H9 (cell line): ENCODE measurements around the gene PLXNC1. TPM values are rescaled to one million over a fixed set of nuclear protein-coding genes. Genes with fewer than 3 reads are reported as not detected.
A peak's percentile ranks its signal among the peaks of the same experiment; 100 is the strongest.

Experiments used
- DNase-seq: peaks from one replicate; pipeline ENCODE4 v3.0.0-alpha.2; 2017
- H2AFZ ChIP-seq: one replicate; pipeline ENCODE4 v1.6.1; 2013; ENCODE audit warnings: mild to moderate bottlenecking, low read length, control low read depth, moderate library complexity
- H2AK5ac ChIP-seq: 2 replicates; pipeline ENCODE4 v1.6.1; 2013; ENCODE audit warnings: low read length, control low read depth, mixed read lengths; ENCODE audit not compliant: insufficient read length
- H2BK120ac ChIP-seq: one replicate; pipeline ENCODE4 v1.6.1; 2013; ENCODE audit warnings: low read depth, mild to moderate bottlenecking, low read length, control low read depth, inconsistent platforms; ENCODE audit not compliant: poor library complexity, severe bottlenecking
- H2BK12ac ChIP-seq: 2 replicates; pipeline ENCODE4 v1.6.1; 2013; ENCODE audit warnings: low read length, control low read depth, mixed read lengths, low read depth; ENCODE audit not compliant: insufficient read length
- H2BK15ac ChIP-seq: 2 replicates; pipeline ENCODE4 v1.6.1; 2013; ENCODE audit warnings: low read depth, low read length, control low read depth
- H2BK20ac ChIP-seq: one replicate; pipeline ENCODE4 v1.6.1; 2013; ENCODE audit warnings: low read depth, mild to moderate bottlenecking, low read length, control low read depth, inconsistent platforms; ENCODE audit not compliant: poor library complexity, severe bottlenecking
- H2BK5ac ChIP-seq: 2 replicates; pipeline ENCODE4 v1.6.1; 2013; ENCODE audit warnings: low read length, control low read depth, mixed read lengths; ENCODE audit not compliant: insufficient read length
- H3K14ac ChIP-seq: 2 replicates; pipeline ENCODE4 v1.6.1; 2013; ENCODE audit warnings: low read length, control low read depth; ENCODE audit not compliant: insufficient read depth
- H3K18ac ChIP-seq: 2 replicates; pipeline ENCODE4 v1.6.1; 2013; ENCODE audit warnings: low read depth, mild to moderate bottlenecking, mixed read lengths, low read length, control low read depth; ENCODE audit not compliant: insufficient read length
- H3K23ac ChIP-seq: 2 replicates; pipeline ENCODE4 v1.6.1; 2013; ENCODE audit warnings: low read length, control low read depth, mixed read lengths, low read depth; ENCODE audit not compliant: insufficient read length
- H3K23me2 ChIP-seq: 2 replicates; pipeline ENCODE4 v1.6.1; 2013; ENCODE audit warnings: low read depth, mild to moderate bottlenecking, mixed read lengths, low read length, control low read depth; ENCODE audit not compliant: insufficient read length, poor library complexity, severe bottlenecking
- H3K27ac ChIP-seq: 2 replicates; pipeline ENCODE4 v1.5.1; 2013; ENCODE audit warnings: low read length, control low read depth, mixed read lengths, low read depth; ENCODE audit not compliant: insufficient read length
- H3K27me3 ChIP-seq: 2 replicates; pipeline ENCODE4 v1.6.1; 2013; ENCODE audit warnings: low read length, control low read depth, inconsistent platforms; ENCODE audit not compliant: insufficient read depth
- H3K4ac ChIP-seq: 2 replicates; pipeline ENCODE4 v1.6.1; 2013; ENCODE audit warnings: low read depth, mild to moderate bottlenecking, control low read depth, inconsistent platforms, low read length, moderate library complexity
- H3K4me1 ChIP-seq: 2 replicates; pipeline ENCODE4 v1.6.1; 2013; ENCODE audit warnings: low read length, control low read depth, inconsistent platforms; ENCODE audit not compliant: insufficient read depth
- H3K4me2 ChIP-seq: 2 replicates; pipeline ENCODE4 v1.6.1; 2013; ENCODE audit warnings: low read length, control low read depth, mixed read lengths; ENCODE audit not compliant: insufficient read length, insufficient read depth
- H3K56ac ChIP-seq: 2 replicates; pipeline ENCODE4 v1.6.1; 2013; ENCODE audit warnings: low read depth, mild to moderate bottlenecking, mixed read lengths, low read length, control low read depth; ENCODE audit not compliant: insufficient read length
- H3K79me1 ChIP-seq: 2 replicates; pipeline ENCODE4 v1.6.1; 2013; ENCODE audit warnings: low read depth, mild to moderate bottlenecking, moderate library complexity, low read length, control low read depth, inconsistent platforms; ENCODE audit not compliant: insufficient read depth, poor library complexity, severe bottlenecking
- H3K79me2 ChIP-seq: 2 replicates; pipeline ENCODE4 v1.6.1; 2013; ENCODE audit warnings: low read length, control low read depth, inconsistent platforms; ENCODE audit not compliant: insufficient read depth
- H3K9ac ChIP-seq: 2 replicates; pipeline ENCODE4 v1.6.1; 2013; ENCODE audit warnings: low read length, control low read depth, mixed read lengths; ENCODE audit not compliant: insufficient read length; ENCODE audit errors: extremely low read depth
- H3K9me3 ChIP-seq: one replicate; pipeline ENCODE4 v1.6.1; 2013; ENCODE audit warnings: low read depth, low read length, inconsistent platforms; ENCODE audit not compliant: control insufficient read depth
- H3T11ph ChIP-seq: one replicate; pipeline ENCODE4 v1.6.1; 2013; ENCODE audit warnings: mild to moderate bottlenecking, low read length, control low read depth, inconsistent platforms
- H4K20me1 ChIP-seq: one replicate; pipeline ENCODE4 v1.6.1; 2013; ENCODE audit not compliant: control insufficient read depth, insufficient read length, insufficient read depth
- H4K5ac ChIP-seq: 2 replicates; pipeline ENCODE4 v1.6.1; 2013; ENCODE audit warnings: low read depth, mild to moderate bottlenecking, mixed read lengths, low read length, control low read depth; ENCODE audit not compliant: insufficient read length
- H4K8ac ChIP-seq: replicated peaks from 2 replicates; pipeline ENCODE4 v1.6.1; 2013; ENCODE audit warnings: low read length, control low read depth, mixed read lengths, low read depth; ENCODE audit not compliant: insufficient read length
- H4K91ac ChIP-seq: 2 replicates; pipeline ENCODE4 v1.6.1; 2013; ENCODE audit warnings: low read depth, mild to moderate bottlenecking, moderate library complexity, mixed read lengths, low read length, control low read depth; ENCODE audit not compliant: insufficient read length
- H3K27ac Mint-ChIP-seq, 3 experiments: 2 replicates in 2 of 3; 3 replicates in 1 of 3; pipeline ENCODE4 v1.8.0; 2020 to 2021; ENCODE audit warnings: mixed read lengths in 3 of 3, mild to moderate bottlenecking in 1 of 3, moderate library complexity in 1 of 3
- H3K27me3 Mint-ChIP-seq: 2 replicates; pipeline ENCODE4 v1.8.0; 2021; ENCODE audit warnings: low read depth, mild to moderate bottlenecking, moderate library complexity, mixed read lengths
- H3K36me3 Mint-ChIP-seq, 3 experiments: 2 replicates in 2 of 3; 3 replicates in 1 of 3; pipeline ENCODE4 v1.8.0; 2020 to 2021; ENCODE audit warnings: low read depth in 3 of 3, mixed read lengths in 3 of 3; ENCODE audit not compliant: insufficient read depth in 1 of 3
- H3K4me1 Mint-ChIP-seq, 2 experiments: 2 replicates each; pipeline ENCODE4 v1.8.0; 2020; ENCODE audit warnings: mixed read lengths in 2 of 2
- H3K4me3 Mint-ChIP-seq, 2 experiments: 2 replicates in 1 of 2; 3 replicates in 1 of 2; pipeline ENCODE4 v1.8.0; 2020 to 2021; ENCODE audit warnings: mild to moderate bottlenecking in 2 of 2, mixed read lengths in 2 of 2, moderate library complexity in 1 of 2
- H3K9me3 Mint-ChIP-seq, 2 experiments: 2 replicates in 1 of 2; 3 replicates in 1 of 2; pipeline ENCODE4 v1.8.0; 2020; ENCODE audit warnings: mild to moderate bottlenecking in 2 of 2, mixed read lengths in 2 of 2, moderate library complexity in 1 of 2
- CTCF ChIP-seq: fragments of 200-600 bp; sonication (generic); conservative IDR thresholded peaks from 3 replicates; pipeline ENCODE4 v1.8.0; 2021; ENCODE audit warnings: antibody characterized with exemption, mild to moderate bottlenecking
- WGBS: extraction: QIAGEN DNeasy Blood & Tissue Kit; methylation state at CpG from one replicate; pipeline ENCODE4 v1.1.7; 2013; ENCODE audit warnings: missing lambda C conversion rate, low lambda C conversion rate, mixed read lengths; ENCODE audit not compliant: insufficient read length; ENCODE audit errors: extremely low coverage; 5-methylcytosine and 5-hydroxymethylcytosine counted together
- total RNA-seq: library from RNA; stranded (reverse); gene quantifications from 2 replicates; pipeline ENCODE4 v1.2.1, GENCODE V29; 2021

The PLXNC1 gene
- total RNA-seq, 1 experiment from 2014 or later = 1.2 TPM

GRCh38 chr12:94149781-94150239 lies 1.4 kb downstream of the PLXNC1 start:
- no peak for TF ChIP-seq CTCF
- no peaks in the 10 kb centered on the region; the same call in 1 of the 2 replicates for H3K4me1 ChIP-seq
- H4K91ac ChIP-seq = no peak overlapping the region
- H3K4me2 ChIP-seq = peak overlapping the region; percentile 78
- H3K27ac Mint-ChIP-seq = no peak overlapping the region
- H3T11ph ChIP-seq = no peak overlapping the region
- no peaks in the 10 kb centered on the region for H3K79me1 ChIP-seq
- H3K36me3 Mint-ChIP-seq = no peaks in the 10 kb centered on the region
- no peak overlapping the region for H2AFZ ChIP-seq
- H3K9ac ChIP-seq = no peak overlapping the region
- H3K14ac ChIP-seq = no peak overlapping the region
- H3K23ac ChIP-seq = no peak overlapping the region
- peak; percentile 64 for DNase-seq
- H3K18ac ChIP-seq = no peak overlapping the region
- peaks cover 46% of the 10 kb centered on the region for H3K27me3 ChIP-seq
- no peak overlapping the region for H3K4ac ChIP-seq
- H3K27me3 Mint-ChIP-seq = peaks cover 92% of the 10 kb centered on the region
- no peak overlapping the region for H2BK12ac ChIP-seq
- no peaks in the 10 kb centered on the region for H3K9me3 Mint-ChIP-seq
- no peak overlapping the region for H3K56ac ChIP-seq
- peak overlapping the region; percentile 53 to 87 for H3K4me3 Mint-ChIP-seq
- H3K23me2 ChIP-seq = peaks cover 24% of the 10 kb centered on the region
- H3K79me2 ChIP-seq = no peaks in the 10 kb centered on the region
- H4K8ac ChIP-seq = no peak overlapping the region
- H3K9me3 ChIP-seq = no peaks in the 10 kb centered on the region
- H4K20me1 ChIP-seq = no peaks in the 10 kb centered on the region
- no peak overlapping the region for H2AK5ac ChIP-seq
- WGBS = no CpG with 5 or more reads among the region's 49 CpGs
- no peak overlapping the region for H2BK5ac ChIP-seq
- H4K5ac ChIP-seq = no peak overlapping the region
- H3K27ac ChIP-seq = no peak overlapping the region
- no peak overlapping the region for H2BK120ac ChIP-seq
- no peak overlapping the region for H2BK20ac ChIP-seq
- H3K4me1 Mint-ChIP-seq = peaks cover 32 to 46% of the 10 kb centered on the region in 2 experiments
- no peak overlapping the region; the same call in 1 of the 2 replicates for H2BK15ac ChIP-seq
